ENCODE data around the gene LYAR.
"Not testable (repeated sequence)": the region's sequence is repeated elsewhere in the genome, so short reads cannot be mapped to it uniquely, and the experiment has no call there.

LYAR gene

DNA sequence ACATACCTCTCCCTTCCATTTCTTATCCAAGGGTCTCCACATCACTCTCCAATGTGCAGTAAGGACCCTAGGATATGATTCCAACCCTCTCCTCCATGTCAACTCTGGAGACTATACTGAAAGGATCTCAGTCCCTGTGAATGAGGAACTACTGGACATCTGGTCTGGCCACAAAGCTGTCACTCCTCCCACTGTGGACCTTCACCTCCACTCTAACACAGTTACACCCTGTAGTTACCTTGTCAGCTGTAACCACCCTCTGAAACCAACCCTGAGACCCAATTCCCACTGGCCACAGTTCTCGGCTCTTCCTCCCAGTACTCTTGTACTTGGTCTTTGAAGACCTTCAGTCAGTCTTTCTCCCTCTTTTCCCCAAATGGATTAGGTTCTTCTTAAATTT, 44.8 kb downstream of the LYAR start:
- TF ChIP-seq, protein P1, sequence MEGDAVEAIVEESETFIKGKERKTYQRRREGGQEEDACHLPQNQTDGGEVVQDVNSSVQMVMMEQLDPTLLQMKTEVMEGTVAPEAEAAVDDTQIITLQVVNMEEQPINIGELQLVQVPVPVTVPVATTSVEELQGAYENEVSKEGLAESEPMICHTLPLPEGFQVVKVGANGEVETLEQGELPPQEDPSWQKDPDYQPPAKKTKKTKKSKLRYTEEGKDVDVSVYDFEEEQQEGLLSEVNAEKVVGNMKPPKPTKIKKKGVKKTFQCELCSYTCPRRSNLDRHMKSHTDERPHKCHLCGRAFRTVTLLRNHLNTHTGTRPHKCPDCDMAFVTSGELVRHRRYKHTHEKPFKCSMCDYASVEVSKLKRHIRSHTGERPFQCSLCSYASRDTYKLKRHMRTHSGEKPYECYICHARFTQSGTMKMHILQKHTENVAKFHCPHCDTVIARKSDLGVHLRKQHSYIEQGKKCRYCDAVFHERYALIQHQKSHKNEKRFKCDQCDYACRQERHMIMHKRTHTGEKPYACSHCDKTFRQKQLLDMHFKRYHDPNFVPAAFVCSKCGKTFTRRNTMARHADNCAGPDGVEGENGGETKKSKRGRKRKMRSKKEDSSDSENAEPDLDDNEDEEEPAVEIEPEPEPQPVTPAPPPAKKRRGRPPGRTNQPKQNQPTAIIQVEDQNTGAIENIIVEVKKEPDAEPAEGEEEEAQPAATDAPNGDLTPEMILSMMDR (IDR thresholded peaks at IDR 0.05; ENCODE audit: insufficient read depth, low read length, poor library complexity, severe bottlenecking), result no peak
- no peak for TF ChIP-seq EZH2phosphoT487 (conservative IDR thresholded peaks at IDR 0.05; ENCODE audit: low read length)

DNA sequence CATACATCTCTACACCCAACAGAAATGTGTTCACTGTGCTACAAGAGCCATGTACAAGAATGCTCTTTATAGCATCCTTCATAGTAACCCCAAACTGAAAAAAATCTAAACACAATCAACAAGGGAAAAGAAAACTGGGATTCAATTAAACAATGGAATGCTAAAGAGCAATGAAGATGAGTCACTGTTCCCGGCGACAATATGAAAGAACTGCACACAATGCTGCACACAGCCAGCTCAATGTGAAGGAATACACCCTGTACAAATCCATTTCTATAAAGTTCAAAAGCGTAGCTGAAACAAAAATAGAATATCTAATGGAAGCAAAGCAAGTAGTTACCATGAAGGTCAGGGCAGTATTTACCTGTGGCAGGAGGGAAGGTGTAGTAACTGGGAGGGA, 50.4 kb downstream of the LYAR start:
- H3K4me2 ChIP-seq (ENCODE audit: low read depth, low read length, poor library complexity, severe bottlenecking); H3K9ac ChIP-seq (ENCODE audit: low read length); H3K9me2 ChIP-seq (replicated peaks; ENCODE audit: insufficient read depth, low read length); H3F3A ChIP-seq (ENCODE audit: insufficient read depth); H3K27ac ChIP-seq (ENCODE audit: low read depth, low read length); H3K79me2 ChIP-seq (ENCODE audit: insufficient read depth, low read length); H3K9me3 ChIP-seq (ENCODE audit: insufficient read depth, low read length); H3K36me3 ChIP-seq (ENCODE audit: low read length); H3K27me3 ChIP-seq (ENCODE audit: low read length); H3K4me3 ChIP-seq (ENCODE audit: insufficient read depth, low read length, poor library complexity, severe bottlenecking); H2AFZ ChIP-seq (ENCODE audit: low read depth, low read length, severe bottlenecking); H4K20me1 ChIP-seq (ENCODE audit: low read depth, low read length): not testable (repeated sequence)

More for the DNA sequence above, 44.8 kb downstream of the LYAR start:
- Histone ChIP-seq H3K36me3 (ENCODE audit: low read length) (peaks cover 4% of the 10 kb centered on the region; the same call in 1 of the 2 replicates), H4K20me1 (ENCODE audit: low read depth, low read length) (no peaks in the 10 kb centered on the region), H3K79me2 (ENCODE audit: insufficient read depth, low read length) (peaks cover 7% of the 10 kb centered on the region), H3K27ac (ENCODE audit: low read depth, low read length) (no peak overlapping the region), H3K9ac (ENCODE audit: low read length) (no peak overlapping the region), H2AFZ (ENCODE audit: low read depth, low read length, severe bottlenecking) (no peak overlapping the region), H3K9me3 (ENCODE audit: insufficient read depth, low read length) (no peaks in the 10 kb centered on the region), H3F3A (ENCODE audit: insufficient read depth) (peaks cover 8% of the 10 kb centered on the region), H3K4me3 (ENCODE audit: insufficient read depth, low read length, poor library complexity, severe bottlenecking) (no peak overlapping the region), H3K9me2 (replicated peaks; ENCODE audit: insufficient read depth, low read length) (no peaks in the 10 kb centered on the region), H3K4me2 (ENCODE audit: low read depth, low read length, poor library complexity, severe bottlenecking) (no peak overlapping the region), H3K27me3 (ENCODE audit: low read length) (no peaks in the 10 kb centered on the region)

DNA sequence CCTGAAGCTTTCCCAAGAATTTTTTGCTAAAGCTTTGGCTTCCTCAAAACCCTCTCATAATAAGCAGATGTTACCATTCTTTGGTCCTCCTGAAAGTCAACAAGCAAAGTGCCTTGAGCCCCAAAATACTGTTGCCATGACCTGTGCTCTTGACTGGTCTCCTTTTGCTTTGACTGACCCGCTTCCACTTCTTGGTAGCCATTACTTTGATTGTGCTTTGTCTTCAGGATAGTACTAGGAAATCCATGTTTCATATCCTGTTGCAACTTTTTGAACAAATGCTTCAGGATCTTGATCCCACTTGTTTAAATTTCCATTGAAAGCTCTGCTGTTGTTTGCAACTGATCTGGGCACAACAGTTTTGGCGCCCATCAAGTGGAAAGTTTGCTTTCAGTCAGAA, 56.3 kb downstream of the LYAR start:
- Histone ChIP-seq H2AFZ (ENCODE audit: low read depth, low read length, severe bottlenecking) (no peak overlapping the region), H3K9ac (ENCODE audit: low read length) (no peak overlapping the region), H3K9me2 (replicated peaks; ENCODE audit: insufficient read depth, low read length) (no peaks in the 10 kb centered on the region), H3K79me2 (ENCODE audit: insufficient read depth, low read length) (no peaks in the 10 kb centered on the region), H3K36me3 (ENCODE audit: low read length) (no peaks in the 10 kb centered on the region), H3K27ac (ENCODE audit: low read depth, low read length) (no peak overlapping the region), H4K20me1 (ENCODE audit: low read depth, low read length) (no peaks in the 10 kb centered on the region), H3F3A (ENCODE audit: insufficient read depth) (no peaks in the 10 kb centered on the region), H3K4me2 (ENCODE audit: low read depth, low read length, poor library complexity, severe bottlenecking) (no peak overlapping the region), H3K9me3 (ENCODE audit: insufficient read depth, low read length) (no peaks in the 10 kb centered on the region), H3K27me3 (ENCODE audit: low read length) (no peaks in the 10 kb centered on the region), H3K4me3 (ENCODE audit: insufficient read depth, low read length, poor library complexity, severe bottlenecking) (no peak overlapping the region)
- TF ChIP-seq EZH2phosphoT487 (conservative IDR thresholded peaks at IDR 0.05; ENCODE audit: low read length), result no peak
- TF ChIP-seq, protein P1 (IDR thresholded peaks at IDR 0.05; ENCODE audit: insufficient read depth, low read length, poor library complexity, severe bottlenecking), result no peak

DNA sequence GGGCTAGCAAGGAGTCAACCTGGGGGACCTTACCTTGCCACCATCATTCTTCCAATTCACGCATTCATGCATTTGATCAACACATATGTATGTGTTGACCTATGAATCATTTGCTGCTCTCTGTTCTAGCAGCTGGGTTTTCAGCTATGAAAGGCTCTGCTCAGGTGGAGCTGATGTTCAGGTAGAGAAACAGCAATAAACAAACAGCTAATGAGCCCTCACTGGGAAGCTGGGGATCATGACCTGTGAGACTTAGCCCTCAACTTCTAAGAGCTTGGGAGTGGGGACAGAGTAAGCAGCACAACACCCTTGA, 61.6 kb downstream of the LYAR start:
- Histone ChIP-seq H3K4me2 (ENCODE audit: low read depth, low read length, poor library complexity, severe bottlenecking) (no peak overlapping the region), H3K9ac (ENCODE audit: low read length) (no peak overlapping the region), H3K9me3 (ENCODE audit: insufficient read depth, low read length) (no peaks in the 10 kb centered on the region), H2AFZ (ENCODE audit: low read depth, low read length, severe bottlenecking) (no peak overlapping the region), H3K36me3 (ENCODE audit: low read length) (no peaks in the 10 kb centered on the region), H3K9me2 (replicated peaks; ENCODE audit: insufficient read depth, low read length) (no peaks in the 10 kb centered on the region), H3K27ac (ENCODE audit: low read depth, low read length) (no peak overlapping the region), H4K20me1 (ENCODE audit: low read depth, low read length) (no peaks in the 10 kb centered on the region), H3F3A (ENCODE audit: insufficient read depth) (no peaks in the 10 kb centered on the region), H3K27me3 (ENCODE audit: low read length) (no peaks in the 10 kb centered on the region), H3K4me3 (ENCODE audit: insufficient read depth, low read length, poor library complexity, severe bottlenecking) (no peak overlapping the region), H3K79me2 (ENCODE audit: insufficient read depth, low read length) (no peaks in the 10 kb centered on the region)
- no peak for TF ChIP-seq EZH2phosphoT487 (conservative IDR thresholded peaks at IDR 0.05; ENCODE audit: low read length)
- TF ChIP-seq, protein P1 (IDR thresholded peaks at IDR 0.05; ENCODE audit: insufficient read depth, low read length, poor library complexity, severe bottlenecking), result no peak
